Keratinocyte (primary cell): ENCODE data around the gene NXPH2.

Source experiments
- CTCF ChIP-seq, 3 experiments: IDR thresholded peaks in 1 of 3; conservative IDR thresholded peaks in 1 of 3; optimal IDR thresholded peaks in 1 of 3; 2 replicates in 2 of 3; 3 replicates in 1 of 3; pipeline versions ENCODE3 to v1.5.1; 2011; ENCODE audit warnings: low read length in 3 of 3, mild to moderate bottlenecking in 3 of 3, moderate library complexity in 2 of 3, control low read depth in 1 of 3, inconsistent platforms in 1 of 3; ENCODE audit not compliant: insufficient read depth in 2 of 3; ENCODE audit errors: extremely low read depth in 1 of 3
- EZH2 ChIP-seq: IDR thresholded peaks from one replicate; pipeline ENCODE4 v1.6.1; 2012; ENCODE audit warnings: inconsistent platforms, mild to moderate bottlenecking, low read length, moderate library complexity

- no peak for TF ChIP-seq CTCF (optimal IDR thresholded peaks at IDR 0.05 in 1 of 3, IDR thresholded peaks at IDR 0.05 in 1 of 3, conservative IDR thresholded peaks at IDR 0.05 in 1 of 3; ENCODE audit: extremely low read depth in 1 of 3, insufficient read depth in 2 of 3, low read length in 3 of 3)
- no peak for TF ChIP-seq EZH2
Observed at GRCh38 chr2:138763971-138764370, 16.2 kb downstream of the NXPH2 start.
